ENCODE data around the gene FGD2.

- no peak for TF ChIP-seq GATA2 (IDR thresholded peaks at IDR 0.05; ENCODE audit: low read depth, low read length)
- no peak for TF ChIP-seq GATA3 (IDR thresholded peaks at IDR 0.05; ENCODE audit: low read depth, low read length)
Observed at GRCh38 chr6:36979347-36979742, 26.1 kb upstream of the FGD2 start.
